Measurements from ENCODE around the gene SIPA1L2.

The SIPA1L2 gene

GRCh38 chr1:232622378-232622777 lies 7.6 kb downstream of the SIPA1L2 start:
- no peak for TF ChIP-seq LEF1 (IDR thresholded peaks at IDR 0.05; ENCODE audit: borderline replicate concordance)
- TF ChIP-seq PKNOX1 (IDR thresholded peaks at IDR 0.05): 0 out of 2 replicates have a peak, but pooled peaks have one; percentile 30
- TF ChIP-seq FOXA1 (IDR thresholded peaks at IDR 0.05): no peak
- no peak for TF ChIP-seq CTBP1 (IDR thresholded peaks at IDR 0.05; ENCODE audit: borderline replicate concordance)
- no peak for TF ChIP-seq ARNT (IDR thresholded peaks at IDR 0.05)
- POLR2A ChIA-PET: no interaction called here
- CTCF ChIA-PET: interaction anchor here (0.6 to 1.3 kb wide), 2 partner anchors 10 to 173 kb away, joined by 3 to 7 read pairs; no protein-coding TSS in a partner anchor
- no peak for DNase-seq (ENCODE audit: extremely low spot score)

GRCh38 chr1:232621050-232621449 lies 8.9 kb downstream of the SIPA1L2 start:
- no peak for DNase-seq (ENCODE audit: extremely low spot score)
- ChIA-PET POLR2A (interaction anchor here (1.3 to 1.4 kb wide), 2 partner anchors 9 to 22 kb away, joined by 3 to 4 read pairs; partner anchors contain the start of gene SIPA1L2), CTCF (interaction anchor here (0.5 kb wide), 1 partner anchor 755 kb away, joined by 3 read pairs; no protein-coding TSS in a partner anchor)
- TF ChIP-seq SP1 (IDR thresholded peaks at IDR 0.05) (no peak), ELF4 (IDR thresholded peaks at IDR 0.05) (no peak), LEF1 (IDR thresholded peaks at IDR 0.05; ENCODE audit: borderline replicate concordance) (no peak), BHLHE40 (IDR thresholded peaks at IDR 0.05; ENCODE audit: borderline replicate concordance) (no peak), FOXM1 (IDR thresholded peaks at IDR 0.05; ENCODE audit: borderline replicate concordance) (no peak), L3MBTL2 (conservative IDR thresholded peaks at IDR 0.05) (no peak), TARDBP (IDR thresholded peaks at IDR 0.05) (no peak), SUZ12 (IDR thresholded peaks at IDR 0.05) (no peak), NFRKB (IDR thresholded peaks at IDR 0.05) (no peak), ZNF384 (IDR thresholded peaks at IDR 0.05) (no peak), CTBP1 (IDR thresholded peaks at IDR 0.05; ENCODE audit: borderline replicate concordance) (no peak), FOXK2 (IDR thresholded peaks at IDR 0.05) (no peak), PKNOX1 (IDR thresholded peaks at IDR 0.05) (no peak), FOXA1 (IDR thresholded peaks at IDR 0.05) (no peak), ARNT (IDR thresholded peaks at IDR 0.05) (no peak), HDGF (IDR thresholded peaks at IDR 0.05; ENCODE audit: borderline replicate concordance) (no peak)

- CTCF ChIA-PET: no interaction called here
- DNase-seq (ENCODE audit: extremely low spot score): no peak
Observed at GRCh38 chr1:232620356-232620969, 9.5 kb downstream of the SIPA1L2 start.

GRCh38 chr1:232617237-232617636 lies 12.7 kb downstream of the SIPA1L2 start:
- CTCF ChIA-PET: no interaction called here
- TF ChIP-seq LEF1 (IDR thresholded peaks at IDR 0.05; ENCODE audit: borderline replicate concordance) (no peak), TARDBP (IDR thresholded peaks at IDR 0.05) (no peak), FOXM1 (IDR thresholded peaks at IDR 0.05; ENCODE audit: borderline replicate concordance) (no peak), ARNT (IDR thresholded peaks at IDR 0.05) (no peak), ZNF384 (IDR thresholded peaks at IDR 0.05) (no peak), NFRKB (IDR thresholded peaks at IDR 0.05) (no peak), L3MBTL2 (conservative IDR thresholded peaks at IDR 0.05) (no peak), FOXK2 (IDR thresholded peaks at IDR 0.05) (no peak), FOXA1 (IDR thresholded peaks at IDR 0.05) (no peak), ELF4 (IDR thresholded peaks at IDR 0.05) (no peak), SP1 (IDR thresholded peaks at IDR 0.05) (no peak), CTBP1 (IDR thresholded peaks at IDR 0.05; ENCODE audit: borderline replicate concordance) (no peak)
- POLR2A ChIA-PET: interaction anchor here (3.3 kb wide), 1 partner anchor 13 kb away, joined by 9 read pairs; the partner anchor contains the start of gene SIPA1L2
- DNase-seq (ENCODE audit: extremely low spot score): no peak

More at GRCh38 chr1:232620356-232620969, 9.5 kb downstream of the SIPA1L2 start:
- TF ChIP-seq BHLHE40 (IDR thresholded peaks at IDR 0.05; ENCODE audit: borderline replicate concordance) (no peak), HDGF (IDR thresholded peaks at IDR 0.05; ENCODE audit: borderline replicate concordance) (no peak), SUZ12 (IDR thresholded peaks at IDR 0.05) (no peak), ELF4 (IDR thresholded peaks at IDR 0.05) (no peak), PKNOX1 (IDR thresholded peaks at IDR 0.05) (peak; percentile 60)
- POLR2A ChIA-PET: interaction anchor here (1.3 to 1.4 kb wide), 2 partner anchors 9 to 21 kb away, joined by 3 to 4 read pairs; partner anchors contain the start of gene SIPA1L2

- no peak for TF ChIP-seq CTBP1 (IDR thresholded peaks at IDR 0.05; ENCODE audit: borderline replicate concordance)
- TF ChIP-seq TARDBP (IDR thresholded peaks at IDR 0.05): no peak
- no peak for TF ChIP-seq FOXA1 (IDR thresholded peaks at IDR 0.05)
- TF ChIP-seq ELF4 (IDR thresholded peaks at IDR 0.05): no peak
- no peak for TF ChIP-seq BHLHE40 (IDR thresholded peaks at IDR 0.05; ENCODE audit: borderline replicate concordance)
- no peak for TF ChIP-seq SP1 (IDR thresholded peaks at IDR 0.05)
- no peak for TF ChIP-seq HDGF (IDR thresholded peaks at IDR 0.05; ENCODE audit: borderline replicate concordance)
- no peak for TF ChIP-seq ARNT (IDR thresholded peaks at IDR 0.05)
- TF ChIP-seq FOXM1 (IDR thresholded peaks at IDR 0.05; ENCODE audit: borderline replicate concordance): no peak
- no peak for TF ChIP-seq FOXK2 (IDR thresholded peaks at IDR 0.05)
- TF ChIP-seq L3MBTL2 (conservative IDR thresholded peaks at IDR 0.05): no peak
- TF ChIP-seq LEF1 (IDR thresholded peaks at IDR 0.05; ENCODE audit: borderline replicate concordance): no peak
- TF ChIP-seq PKNOX1 (IDR thresholded peaks at IDR 0.05): no peak
- no peak for TF ChIP-seq SUZ12 (IDR thresholded peaks at IDR 0.05)
- TF ChIP-seq ZNF384 (IDR thresholded peaks at IDR 0.05): no peak
- DNase-seq (ENCODE audit: extremely low spot score): no peak
- ChIA-PET POLR2A (interaction anchor here (1.3 to 3.3 kb wide), 2 partner anchors 14 to 15 kb away, joined by 3 to 9 read pairs; partner anchors contain the start of gene SIPA1L2), CTCF (interaction anchor here (0.5 kb wide), 1 partner anchor 37 kb away, joined by 6 read pairs; no protein-coding TSS in a partner anchor)
Observed at GRCh38 chr1:232615306-232615800, 14.6 kb downstream of the SIPA1L2 start.

All from HEK293T (cell line).